Activated CD4-positive, alpha-beta T cell treated with anti-CD3 and anti-CD28 coated beads for 48 hours (primary cell): ENCODE data around the gene IGF1R.

Source experiments
- DNase-seq: peaks from one replicate; pipeline ENCODE4 v3.0.0-alpha.2; 2020

The IGF1R gene

DNA sequence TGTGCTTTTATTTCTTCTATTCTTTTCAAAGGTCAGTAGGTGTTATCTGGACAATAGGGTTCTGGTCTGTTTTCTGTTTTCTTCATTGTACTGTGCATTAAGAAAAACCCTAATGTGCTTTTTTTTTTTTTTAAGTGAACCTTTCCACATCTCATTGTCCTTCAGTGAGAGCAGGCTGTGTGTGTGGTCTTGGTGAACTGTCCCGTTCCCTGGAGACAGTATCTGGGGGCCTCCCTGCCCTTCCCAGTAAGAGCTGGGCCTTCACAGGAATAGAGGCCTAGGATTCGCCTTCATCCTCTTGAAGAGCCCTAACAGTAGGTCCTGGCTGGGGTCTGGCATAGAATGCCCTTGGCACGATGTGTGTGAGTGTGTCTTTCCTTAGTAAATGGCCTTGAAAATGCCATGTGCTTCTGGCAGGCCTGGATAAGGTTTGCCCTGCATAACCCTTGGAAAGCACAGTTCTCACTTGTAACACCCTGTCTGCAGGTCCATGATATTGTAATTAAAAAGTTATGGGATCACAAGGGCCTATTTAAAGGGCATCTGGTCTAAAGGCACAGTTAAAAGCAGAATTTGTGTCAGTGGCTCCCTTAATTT, 81.2 kb downstream of the IGF1R start:
- DNase-seq, result no peak

DNA sequence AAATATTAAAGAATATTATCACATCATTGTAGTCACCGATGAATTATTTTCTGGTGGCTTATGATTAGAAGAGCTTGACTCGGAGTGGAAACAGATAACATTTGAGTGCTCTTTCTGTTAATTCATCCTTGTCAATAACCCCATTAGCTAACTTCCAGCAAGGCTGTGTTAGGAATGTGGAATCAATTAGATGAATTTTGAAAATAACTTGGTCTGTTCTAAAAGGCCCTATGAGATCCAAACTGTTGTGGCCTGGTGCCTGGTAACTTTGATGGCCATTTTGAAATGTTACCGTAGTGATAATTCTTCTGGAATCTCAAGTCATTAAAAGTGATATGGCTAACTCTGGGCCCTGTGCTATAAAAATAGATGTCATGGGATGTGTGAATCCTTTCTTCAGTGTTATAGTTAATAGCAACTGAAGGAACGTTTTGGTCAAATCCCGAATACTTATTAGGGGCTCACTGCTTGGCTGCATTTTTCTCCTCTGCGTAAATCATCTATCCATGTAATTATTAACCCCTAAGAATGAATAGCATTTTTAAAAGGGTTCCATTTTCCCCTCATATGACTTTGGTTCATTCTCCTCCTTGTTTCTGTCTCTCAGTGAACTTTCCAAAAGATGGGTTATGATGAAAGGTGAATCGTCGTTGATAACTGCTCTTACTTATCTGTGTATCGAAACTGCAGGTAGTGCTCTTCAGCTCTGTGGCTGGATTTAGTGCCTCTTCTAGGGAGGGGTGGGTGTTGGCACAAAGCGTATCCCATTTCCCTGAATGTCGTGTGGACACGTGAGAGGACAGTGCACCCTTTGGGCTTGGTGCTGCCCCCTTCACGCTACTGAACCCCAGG, 82.7 kb downstream of the IGF1R start:
- DNase-seq, result no peak

DNA sequence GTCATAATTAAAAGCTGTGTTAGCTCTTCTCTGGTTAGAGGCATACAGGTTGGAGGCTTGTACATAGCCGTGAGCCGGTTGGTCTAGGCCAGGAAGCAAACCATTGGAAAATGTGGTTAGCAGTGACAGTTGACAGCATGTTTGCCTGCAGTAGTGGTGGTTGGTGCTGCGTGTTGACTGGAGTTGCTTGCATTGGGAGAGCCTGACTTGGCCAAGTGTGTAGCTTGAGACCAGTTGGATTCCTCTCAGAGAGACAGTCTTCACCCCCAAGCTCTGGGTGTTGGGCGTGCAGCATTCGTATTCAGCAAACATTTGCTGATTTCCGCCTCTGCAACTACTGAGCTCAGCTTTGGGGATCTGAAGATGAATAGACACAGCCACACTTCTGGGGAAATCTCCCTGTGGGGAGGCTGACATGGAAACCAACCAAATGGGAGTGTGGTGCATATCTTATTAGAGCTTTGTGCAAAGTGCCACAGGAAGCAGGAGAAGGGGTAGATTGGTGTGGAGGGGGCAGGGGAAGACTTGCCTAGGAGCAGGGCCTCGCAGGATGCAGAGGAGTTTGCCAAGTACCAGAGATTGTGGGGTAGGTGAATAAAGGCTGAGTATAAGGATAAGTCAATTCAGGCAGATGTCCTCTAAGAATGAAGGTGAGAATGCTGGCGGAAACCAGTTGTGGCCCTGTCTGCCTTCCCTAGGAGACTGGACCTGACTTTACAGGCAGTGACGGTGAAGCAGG, 83.5 kb downstream of the IGF1R start:
- peak; percentile 14 for DNase-seq

DNA sequence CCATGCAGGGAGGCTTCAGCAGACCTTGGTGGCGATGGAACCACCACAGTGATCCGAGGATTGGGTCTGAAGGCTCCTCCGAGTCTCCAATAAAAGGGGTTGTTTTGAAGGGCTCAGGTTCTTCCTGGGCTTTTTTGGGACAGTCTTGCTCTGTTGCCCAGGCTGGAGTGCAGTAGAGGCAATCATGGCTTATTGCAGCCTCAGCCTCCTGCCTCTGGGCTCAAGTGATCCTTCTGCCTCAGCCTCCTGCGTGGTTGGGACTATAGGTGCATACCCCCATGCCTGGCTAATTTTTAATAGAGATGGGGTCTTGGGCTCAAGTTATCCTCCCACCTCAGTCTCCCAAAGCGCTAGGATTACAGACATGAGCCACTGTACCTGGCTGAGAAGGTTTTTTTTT, 84.8 kb downstream of the IGF1R start:
- no peak for DNase-seq

DNA sequence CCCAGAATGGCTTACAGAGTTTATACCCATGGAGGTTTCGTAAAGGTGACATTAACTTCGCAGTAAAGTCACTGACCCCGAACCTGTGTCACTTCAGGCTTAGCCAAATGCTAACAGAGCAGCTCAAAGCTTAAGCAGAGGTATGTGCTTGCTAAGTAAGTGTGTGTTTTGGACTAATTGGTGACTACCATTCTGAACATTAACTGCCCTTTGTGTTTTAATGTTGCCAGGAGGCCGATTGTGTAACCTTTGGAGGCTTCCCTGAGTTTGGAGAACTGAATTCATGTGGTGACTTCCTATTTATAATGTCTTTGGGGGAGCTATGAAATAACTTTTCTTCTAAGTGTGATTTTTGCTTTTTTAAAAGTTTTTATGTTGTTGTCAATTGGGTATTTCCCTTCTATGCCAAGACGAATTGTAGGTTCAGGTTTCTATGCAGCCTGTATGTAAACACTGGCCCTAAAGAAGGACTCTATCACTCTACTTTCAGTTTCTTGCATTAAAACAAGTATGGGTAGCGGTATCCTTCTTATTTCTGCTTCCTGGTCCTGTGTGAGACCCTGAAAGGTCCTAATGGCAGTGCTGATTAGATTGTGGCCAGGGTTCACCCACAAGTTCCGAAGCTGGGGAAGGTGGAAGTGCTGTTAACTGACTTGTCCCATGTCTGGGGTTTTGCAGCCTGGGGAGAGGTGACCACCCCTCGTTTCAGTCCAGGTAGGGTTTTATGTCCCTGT, 86.3 kb downstream of the IGF1R start:
- DNase-seq, result no peak

DNA sequence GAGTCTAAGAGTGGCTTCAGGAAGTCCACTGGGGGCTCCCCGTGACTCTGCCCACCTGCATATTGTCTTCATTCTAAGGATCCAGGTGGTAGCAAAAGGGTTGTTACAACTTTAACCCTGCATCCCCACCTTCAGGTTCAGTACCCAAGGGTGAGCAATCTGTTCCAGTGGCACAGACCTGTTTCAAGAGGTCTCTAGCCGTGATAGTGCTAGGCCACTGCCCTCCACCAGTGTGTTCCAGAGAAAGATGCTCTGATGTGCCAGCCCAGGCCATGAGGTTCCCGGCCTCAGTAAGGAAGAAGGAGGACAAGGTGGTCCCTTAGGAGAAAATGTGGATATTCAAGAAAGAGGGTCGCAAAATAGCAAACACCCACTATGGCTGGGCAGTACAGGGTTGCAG, 87.0 kb downstream of the IGF1R start:
- DNase-seq, result no peak

DNA sequence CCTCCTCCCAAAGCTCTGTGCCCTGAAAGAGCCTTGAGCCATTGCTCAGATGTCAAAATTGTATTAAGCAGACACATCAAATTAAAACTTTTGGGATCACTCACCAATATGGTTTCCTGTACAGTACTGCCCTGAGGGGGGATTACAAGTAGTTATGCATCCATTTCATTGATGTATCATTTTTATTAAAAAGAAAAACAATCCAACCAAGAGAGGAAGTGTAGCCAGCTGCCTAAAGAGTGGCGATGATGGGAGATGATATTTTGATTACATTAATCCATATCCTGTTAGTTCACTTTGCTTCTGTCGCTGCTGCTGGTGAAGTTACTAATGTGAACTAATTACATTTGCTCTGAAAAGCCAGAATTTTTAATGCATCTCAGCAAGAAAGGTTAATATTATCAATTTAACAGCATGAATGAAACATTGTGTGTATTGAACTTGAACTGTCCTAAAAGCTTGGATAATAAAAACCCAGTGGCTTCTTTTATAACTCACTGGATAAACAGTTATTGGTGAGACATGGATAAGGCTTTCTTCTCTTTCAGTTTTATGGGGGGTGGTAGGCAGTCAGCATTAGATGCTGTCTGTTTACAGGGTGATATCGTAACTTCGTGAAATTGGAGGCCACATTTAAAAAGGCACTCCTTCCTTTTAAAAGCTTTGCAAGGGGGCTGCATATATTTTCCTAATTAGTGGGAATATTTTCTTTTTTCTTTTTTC, 87.7 kb downstream of the IGF1R start:
- no peak for DNase-seq

DNA sequence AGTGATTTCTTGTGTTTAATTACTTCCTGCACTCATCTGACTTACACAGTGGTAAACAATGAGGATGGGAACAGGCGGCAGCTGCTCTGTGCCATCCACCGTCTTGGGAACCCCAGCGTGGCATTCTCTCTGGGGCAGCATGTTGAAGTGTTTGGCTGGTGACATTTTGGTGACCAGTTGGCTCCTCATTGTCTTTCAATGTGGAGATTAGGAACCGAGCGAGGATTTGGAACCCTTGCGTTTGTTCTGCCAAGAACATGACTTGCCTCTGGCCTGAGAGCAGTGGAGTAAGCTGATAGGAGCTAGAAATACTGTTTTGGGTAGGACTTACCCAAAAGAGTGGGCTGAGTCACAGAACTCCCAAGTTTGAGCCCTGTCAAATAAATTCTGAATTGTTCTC, 88.8 kb downstream of the IGF1R start:
- no peak for DNase-seq

DNA sequence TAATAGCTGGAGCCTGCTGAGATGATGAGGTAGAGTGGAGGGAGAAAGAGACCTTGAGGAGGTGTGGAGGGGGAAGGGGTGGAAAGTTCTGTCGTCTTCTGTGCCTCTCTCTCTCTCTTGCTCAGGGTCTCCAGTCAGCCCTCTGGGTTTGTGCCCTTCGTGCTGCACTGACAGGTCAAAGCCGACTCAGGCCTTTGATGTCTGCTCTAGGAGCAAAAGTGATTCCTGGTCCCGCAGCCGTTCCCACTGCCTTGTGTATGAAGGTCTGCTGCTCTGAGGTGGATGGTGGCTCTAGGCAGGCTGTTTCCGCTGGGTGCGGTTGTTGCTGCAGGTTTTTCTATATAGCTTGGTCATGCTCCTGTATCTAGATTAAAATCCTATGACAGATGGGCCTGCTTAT, 89.4 kb downstream of the IGF1R start:
- no peak for DNase-seq

DNA sequence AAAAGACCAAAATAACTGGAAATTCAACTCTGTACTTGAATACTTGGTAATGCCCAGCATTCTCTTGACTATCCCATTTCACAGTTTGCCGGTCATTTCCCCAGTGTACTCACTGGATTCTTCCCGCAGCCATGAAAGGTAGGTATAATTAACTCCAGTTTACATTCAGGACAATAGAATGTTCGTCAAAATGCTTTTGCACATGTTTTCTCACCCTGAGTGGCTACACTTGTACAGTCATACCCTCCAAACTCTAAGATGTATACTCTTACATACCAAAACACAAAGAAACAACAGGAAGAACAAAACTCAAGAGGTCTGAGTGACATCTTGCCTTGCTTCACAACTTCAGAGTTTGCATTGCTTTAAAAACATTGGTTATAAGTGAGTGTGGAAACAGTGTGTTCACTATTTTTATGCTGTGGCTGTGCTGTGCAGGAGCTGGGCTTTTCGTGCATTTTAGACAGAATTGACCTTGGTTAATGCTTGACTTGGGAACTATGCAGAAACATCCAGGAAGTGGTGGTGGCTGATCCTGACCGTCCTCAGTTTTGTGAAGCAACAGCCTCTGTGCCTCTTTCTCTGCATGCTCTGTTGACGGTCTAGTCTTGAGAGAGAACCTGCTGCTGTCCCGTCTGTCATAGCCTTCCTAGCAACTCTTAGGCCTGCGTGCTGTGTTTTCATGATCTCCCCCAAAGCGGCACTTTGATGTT, 90.5 kb downstream of the IGF1R start:
- DNase-seq, result no peak

DNA sequence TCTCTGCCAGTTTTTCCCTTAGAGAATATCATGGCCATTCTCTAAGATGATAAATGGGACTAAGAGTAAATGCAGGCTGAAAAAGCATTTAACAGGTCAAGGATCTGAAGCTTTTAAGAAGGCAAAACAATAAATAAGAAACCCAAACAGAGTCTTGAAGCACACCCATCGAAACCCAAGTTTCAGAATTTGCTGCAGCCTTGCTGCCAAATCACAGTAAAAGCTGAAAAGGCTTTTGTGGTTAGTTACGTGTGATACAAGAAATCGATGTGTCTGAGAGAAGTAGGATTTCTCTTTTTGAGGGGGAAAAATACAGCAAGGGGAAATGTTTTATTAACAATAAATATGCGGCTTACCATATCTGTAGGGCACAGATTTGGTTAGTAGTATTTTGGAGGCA, 92.0 kb downstream of the IGF1R start:
- DNase-seq, result no peak

DNA sequence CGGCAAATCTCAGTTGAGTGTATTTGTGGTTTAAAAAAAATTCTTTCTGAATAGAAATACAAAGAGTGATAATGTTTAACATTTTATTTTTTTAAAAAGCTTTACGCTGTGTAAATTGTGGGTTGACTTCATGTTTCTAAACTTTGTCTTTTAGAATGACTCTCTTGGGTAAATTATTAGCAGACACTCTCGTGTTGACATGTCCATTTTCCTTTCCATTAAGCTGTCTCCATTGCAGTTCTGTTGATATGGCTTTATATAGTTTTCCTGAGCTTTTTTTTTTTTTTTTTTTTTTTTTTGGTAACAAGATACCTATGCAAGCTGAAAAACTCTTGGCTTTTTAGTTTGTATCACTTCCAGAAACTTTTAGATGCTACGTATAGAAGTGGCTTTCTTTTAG, 92.6 kb downstream of the IGF1R start:
- no peak for DNase-seq

DNA sequence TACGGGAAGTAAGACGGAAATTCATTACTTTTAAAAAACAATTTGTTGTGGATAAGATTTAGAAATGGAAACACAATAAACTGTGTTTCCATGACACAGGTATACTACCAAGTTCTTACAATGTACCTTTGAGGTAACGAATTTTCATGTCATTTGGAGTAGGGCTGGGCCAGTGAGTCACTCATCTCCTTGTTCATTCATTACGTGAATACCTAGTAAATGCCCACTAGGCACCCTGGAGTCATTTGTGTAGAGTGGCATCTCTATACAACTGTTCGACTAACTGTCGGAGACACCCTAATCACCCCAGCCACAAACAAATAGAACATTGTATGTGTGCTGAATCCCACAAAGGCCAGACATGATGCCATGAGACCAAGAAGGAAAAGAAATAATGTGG, 94.8 kb downstream of the IGF1R start:
- no peak for DNase-seq

DNA sequence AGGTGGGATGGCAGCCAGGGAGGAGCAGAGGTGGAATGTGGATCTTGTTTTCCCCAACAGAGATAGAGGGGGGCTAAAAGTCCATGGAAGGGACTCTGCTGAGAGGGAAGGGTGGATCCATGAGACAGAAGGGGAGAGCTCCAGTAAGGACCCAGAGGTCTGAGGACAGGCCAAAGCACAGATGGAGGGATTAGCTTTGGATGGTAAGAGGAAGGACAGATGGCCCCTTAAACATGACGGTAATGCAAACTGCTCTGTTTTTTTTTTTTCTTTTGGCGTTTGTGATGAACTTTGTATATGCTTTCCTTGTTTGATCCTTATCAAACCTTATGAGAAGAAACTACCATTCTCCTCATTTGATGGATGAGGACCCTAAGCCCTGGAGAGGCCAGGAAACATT, 96.2 kb downstream of the IGF1R start:
- no peak for DNase-seq

DNA sequence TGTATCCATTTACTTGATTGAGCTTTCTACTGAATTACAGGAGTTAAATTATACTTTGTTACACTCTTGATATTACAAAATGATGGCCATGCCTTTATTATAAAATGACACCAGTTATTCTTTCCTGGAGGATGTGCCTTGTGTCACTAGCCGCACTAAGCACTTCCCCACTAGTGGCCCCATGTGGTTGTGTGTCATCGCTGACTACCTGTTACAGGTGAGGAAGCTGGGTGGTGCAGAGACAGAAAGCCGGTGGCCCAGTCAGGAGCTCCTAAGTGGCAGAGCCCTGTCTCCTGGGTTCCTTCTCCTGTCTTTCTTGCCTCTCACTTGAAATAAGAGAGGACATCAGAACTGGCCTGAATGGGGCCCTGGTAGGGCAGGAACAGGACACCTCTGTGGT, 96.8 kb downstream of the IGF1R start:
- DNase-seq, result no peak

DNA sequence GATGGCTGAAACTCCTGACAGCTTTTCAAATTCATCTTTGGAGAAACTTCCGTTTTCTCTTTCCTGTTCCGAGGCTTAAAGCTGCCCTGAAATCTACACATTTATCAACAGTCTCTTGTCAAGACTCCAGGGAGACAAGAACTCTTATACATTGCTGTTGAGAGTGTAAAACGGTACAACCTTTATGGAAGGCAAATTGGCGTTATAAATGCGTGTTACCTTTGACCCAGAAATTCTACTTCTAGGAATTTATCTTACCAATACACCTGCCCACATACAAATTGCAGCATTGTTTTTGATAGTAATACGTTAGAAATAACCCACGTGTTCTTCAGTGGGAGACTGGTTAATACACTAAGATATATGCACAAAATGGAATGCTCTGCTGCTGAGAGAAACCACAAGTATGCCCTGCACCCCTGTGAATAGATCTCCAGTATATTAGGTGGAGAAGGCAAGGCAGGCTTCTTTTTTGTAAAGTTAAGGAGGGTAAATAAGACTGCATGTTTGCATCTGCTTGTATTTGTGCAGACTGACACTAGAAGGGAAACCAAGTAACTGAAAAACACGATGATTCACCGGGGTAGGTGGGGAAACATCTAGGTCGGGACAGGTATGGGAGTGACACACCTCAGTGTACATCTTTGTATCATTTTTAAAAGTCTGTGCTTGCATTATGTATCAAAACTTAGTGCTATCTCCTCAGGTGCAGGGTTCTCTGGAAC, 97.5 kb downstream of the IGF1R start:
- DNase-seq, result no peak

DNA sequence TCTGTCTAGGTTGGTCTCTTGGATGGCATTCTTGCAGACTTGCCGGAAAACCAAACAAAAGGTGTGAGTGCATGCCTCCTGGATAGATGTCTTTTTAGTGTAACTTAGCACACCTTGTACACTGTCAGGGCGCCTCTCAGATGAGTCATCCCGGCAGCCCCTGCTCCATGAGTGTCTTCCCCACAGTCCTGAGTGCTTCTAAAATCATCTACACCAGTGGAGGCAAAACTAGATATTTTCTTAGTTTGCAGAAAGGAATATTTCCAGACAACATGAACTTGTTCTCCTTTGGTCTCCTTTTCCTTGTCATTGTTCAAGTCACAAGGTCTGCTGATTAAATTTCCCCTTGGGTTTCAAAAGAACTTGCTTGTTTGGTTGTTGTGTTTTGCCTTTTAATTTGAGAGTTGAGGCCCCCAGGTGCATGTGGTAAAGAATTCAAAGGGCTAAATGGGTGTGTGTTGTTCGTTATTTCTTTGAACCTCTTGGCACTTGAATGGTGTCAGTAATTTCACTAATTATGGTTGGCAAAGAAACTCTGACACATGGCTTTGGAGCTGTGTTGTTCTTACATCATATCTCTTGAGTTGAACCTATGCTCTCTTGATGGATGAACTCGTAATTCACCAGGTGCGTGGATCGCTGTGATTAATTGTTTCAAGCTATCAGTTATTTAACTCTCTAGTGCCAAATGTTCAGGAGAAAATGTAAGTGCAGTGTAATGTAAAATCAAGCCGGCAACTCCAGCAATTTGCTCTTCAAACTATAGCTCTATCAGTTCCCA, 98.2 kb downstream of the IGF1R start:
- no peak for DNase-seq

DNA sequence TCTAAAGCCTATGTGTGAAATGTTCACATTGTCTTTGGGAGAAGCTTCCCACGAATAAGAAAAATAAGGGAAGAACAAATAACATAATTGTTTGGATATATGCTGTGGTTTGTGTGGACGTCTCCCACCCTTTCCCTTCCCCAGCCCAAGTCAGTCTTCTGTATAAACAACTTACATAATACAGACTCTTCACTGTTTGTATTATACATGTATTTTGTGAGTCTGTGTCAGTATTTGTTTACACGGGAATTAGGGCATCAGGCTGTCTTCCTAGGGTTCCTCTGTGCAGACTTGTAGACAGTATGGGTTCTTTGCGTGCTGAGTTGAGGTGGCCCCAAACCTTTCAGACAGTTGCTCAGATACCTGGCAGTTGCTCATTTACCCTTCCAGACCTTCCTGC, 103.4 kb downstream of the IGF1R start:
- no peak for DNase-seq

DNA sequence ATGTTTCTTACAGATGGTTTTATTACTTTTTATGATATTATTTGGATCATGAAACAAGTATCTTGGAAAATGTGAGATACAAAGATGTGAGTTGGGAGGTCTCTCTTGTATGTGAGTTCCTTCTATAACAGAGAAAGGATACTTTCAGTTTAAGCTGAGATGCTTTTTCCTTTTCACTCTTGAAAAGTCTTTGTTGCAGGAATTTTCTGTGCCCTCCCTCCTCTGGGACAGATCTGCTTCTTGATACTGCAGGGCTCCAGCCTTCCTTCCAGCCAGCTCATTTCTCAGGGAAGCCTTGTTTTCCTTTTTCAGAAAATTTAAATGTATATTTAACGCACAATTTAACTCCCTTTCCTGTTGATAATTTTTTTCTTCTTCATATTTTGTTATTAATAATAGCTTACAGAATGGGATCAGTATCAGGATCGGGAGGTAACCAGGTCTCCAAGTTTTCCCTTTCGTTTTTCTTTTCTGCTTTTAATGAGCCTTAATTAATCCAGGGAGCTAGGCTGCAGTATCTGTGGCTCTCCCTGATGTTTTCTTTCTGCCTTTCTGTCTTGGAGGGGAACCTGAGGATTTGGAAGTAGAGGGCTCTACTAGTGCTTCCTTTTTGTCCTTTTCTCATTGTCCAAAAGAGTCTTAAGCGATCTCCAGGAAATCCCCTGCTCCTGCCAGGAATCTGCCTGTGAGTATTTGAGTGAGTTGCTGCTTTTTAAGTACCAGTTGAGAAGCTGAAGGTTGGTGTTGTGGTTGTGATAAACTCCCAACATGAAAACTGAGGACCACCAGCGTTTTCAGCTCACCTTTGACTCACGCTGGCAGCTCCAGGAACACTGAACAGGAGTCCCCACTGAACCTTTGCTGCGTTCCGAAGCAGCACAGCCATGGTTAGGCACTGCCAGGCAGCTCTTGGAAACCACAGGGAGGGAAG, 105.7 kb downstream of the IGF1R start:
- DNase-seq, result no peak
